ENCODE measurements around the gene CD5L. TPM values are rescaled to one million over a fixed set of nuclear protein-coding genes. Genes with fewer than 3 reads are reported as not detected.

Gene CD5L
- total RNA-seq, 3 donors from 2014 or later, result not detected

DNA sequence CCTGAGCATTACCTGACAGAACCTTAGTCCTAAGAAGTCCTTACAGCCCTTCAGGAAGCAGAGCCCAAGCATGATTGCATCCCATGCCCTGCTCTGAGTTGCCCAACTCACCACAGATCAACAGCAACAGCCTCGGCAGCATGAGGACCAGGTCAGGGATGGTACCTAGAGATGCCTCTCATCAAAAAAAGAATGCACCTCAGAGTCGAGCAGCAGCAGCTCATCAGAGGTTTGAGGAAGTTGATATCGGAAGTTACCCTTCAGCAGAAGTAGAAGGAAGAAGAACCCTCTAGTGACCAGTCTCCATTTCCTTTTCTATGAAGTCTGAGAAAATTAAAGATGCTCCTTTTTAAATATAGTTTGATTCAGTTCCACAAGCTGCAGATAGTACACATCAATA lies 21.7 kb downstream of the CD5L start, which contains the start of gene FCRL1:
FCRL1 (minus strand) TSS at position 225 of the 400 bp plus-strand sequence; CDS start at position 142, 83 bp downstream.
- Histone ChIP-seq H3K9me3 (peaks cover 0 to under 1% of the 10 kb centered on the region in 2 donors), H3K4me3 (no peak within 1 kb of the TSS), H3K27me3 (no peaks in the 10 kb centered on the region), H3K4me1 (no peaks in the 10 kb centered on the region), H3K36me3 (no peaks in the 10 kb centered on the region), H3K27ac (no peak within 1 kb of the TSS)
- TF ChIP-seq POLR2AphosphoS5 (IDR thresholded peaks at IDR 0.05) (no peak), POLR2A (IDR thresholded peaks at IDR 0.05) (no peak)
- TF ChIP-seq, protein P1, sequence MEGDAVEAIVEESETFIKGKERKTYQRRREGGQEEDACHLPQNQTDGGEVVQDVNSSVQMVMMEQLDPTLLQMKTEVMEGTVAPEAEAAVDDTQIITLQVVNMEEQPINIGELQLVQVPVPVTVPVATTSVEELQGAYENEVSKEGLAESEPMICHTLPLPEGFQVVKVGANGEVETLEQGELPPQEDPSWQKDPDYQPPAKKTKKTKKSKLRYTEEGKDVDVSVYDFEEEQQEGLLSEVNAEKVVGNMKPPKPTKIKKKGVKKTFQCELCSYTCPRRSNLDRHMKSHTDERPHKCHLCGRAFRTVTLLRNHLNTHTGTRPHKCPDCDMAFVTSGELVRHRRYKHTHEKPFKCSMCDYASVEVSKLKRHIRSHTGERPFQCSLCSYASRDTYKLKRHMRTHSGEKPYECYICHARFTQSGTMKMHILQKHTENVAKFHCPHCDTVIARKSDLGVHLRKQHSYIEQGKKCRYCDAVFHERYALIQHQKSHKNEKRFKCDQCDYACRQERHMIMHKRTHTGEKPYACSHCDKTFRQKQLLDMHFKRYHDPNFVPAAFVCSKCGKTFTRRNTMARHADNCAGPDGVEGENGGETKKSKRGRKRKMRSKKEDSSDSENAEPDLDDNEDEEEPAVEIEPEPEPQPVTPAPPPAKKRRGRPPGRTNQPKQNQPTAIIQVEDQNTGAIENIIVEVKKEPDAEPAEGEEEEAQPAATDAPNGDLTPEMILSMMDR (IDR thresholded peaks at IDR 0.05), result no peak
- intact Hi-C loops (cut with DNase I; ENCODE audit: low total_unique reads), result no loop called here
- no peak for DNase-seq (ENCODE audit: low spot score in 2 of 2)

DNA sequence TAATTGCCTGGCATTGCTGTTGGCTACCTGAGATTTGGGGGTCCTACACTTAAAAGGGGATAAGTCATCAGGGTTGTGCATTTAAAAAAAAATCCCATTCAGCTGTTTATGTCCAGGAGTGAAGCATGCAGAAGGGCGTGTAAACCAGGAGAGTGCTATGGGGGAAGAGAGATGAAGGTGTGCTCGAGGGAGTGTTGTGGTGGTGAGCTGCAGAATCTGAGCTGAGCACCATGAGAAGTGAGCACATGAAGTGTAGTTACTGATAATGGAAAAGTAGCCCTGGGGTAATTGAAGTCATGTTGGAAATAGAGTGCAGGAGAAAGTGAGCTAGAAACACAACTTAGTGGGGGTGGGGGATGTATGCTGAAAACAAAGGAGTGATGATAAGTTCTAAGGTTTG lies 22.4 kb downstream of the CD5L start:
- intact Hi-C loops (cut with DNase I; ENCODE audit: low total_unique reads), result no loop called here
- Histone ChIP-seq H3K9me3 (peaks cover 0 to 5% of the 10 kb centered on the region in 2 donors), H3K27me3 (no peaks in the 10 kb centered on the region), H3K4me1 (no peaks in the 10 kb centered on the region), H3K27ac (no peak overlapping the region), H3K4me3 (no peak overlapping the region), H3K36me3 (no peaks in the 10 kb centered on the region)
- DNase-seq (ENCODE audit: low spot score in 2 of 2), result no peak
- TF ChIP-seq, protein P1 (IDR thresholded peaks at IDR 0.05), result no peak
- TF ChIP-seq POLR2A (IDR thresholded peaks at IDR 0.05) (no peak), POLR2AphosphoS5 (IDR thresholded peaks at IDR 0.05) (no peak)

DNA sequence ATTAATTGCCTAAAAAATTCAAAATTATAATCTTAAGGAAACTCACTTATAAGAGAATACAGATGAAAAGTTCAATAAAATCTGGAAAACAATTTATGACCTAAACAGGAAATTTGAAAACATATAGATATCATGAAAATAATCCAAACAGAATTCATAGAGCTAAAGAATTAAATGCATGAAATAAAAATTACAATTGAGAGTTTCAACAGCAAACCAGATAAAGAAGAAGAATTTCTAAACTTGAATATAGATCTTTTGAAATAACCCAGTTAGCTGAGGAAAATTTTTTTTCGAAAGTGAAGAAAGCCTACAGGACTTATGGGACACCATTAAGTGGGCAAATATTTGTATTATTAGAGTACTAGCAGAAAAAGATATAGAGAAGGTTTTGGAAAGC lies 28.3 kb downstream of the CD5L start:
- intact Hi-C loops (cut with DNase I; ENCODE audit: low total_unique reads), result no loop called here
- Histone ChIP-seq H3K27ac (no peak overlapping the region), H3K9me3 (peaks cover 0 to 21% of the 10 kb centered on the region in 2 donors), H3K27me3 (no peaks in the 10 kb centered on the region), H3K4me3 (no peak overlapping the region), H3K36me3 (no peaks in the 10 kb centered on the region), H3K4me1 (no peaks in the 10 kb centered on the region)
- TF ChIP-seq POLR2A (IDR thresholded peaks at IDR 0.05) (no peak), POLR2AphosphoS5 (IDR thresholded peaks at IDR 0.05) (no peak)
- TF ChIP-seq, protein P1 (IDR thresholded peaks at IDR 0.05), result no peak
- no peak for DNase-seq (ENCODE audit: low spot score in 2 of 2)

DNA sequence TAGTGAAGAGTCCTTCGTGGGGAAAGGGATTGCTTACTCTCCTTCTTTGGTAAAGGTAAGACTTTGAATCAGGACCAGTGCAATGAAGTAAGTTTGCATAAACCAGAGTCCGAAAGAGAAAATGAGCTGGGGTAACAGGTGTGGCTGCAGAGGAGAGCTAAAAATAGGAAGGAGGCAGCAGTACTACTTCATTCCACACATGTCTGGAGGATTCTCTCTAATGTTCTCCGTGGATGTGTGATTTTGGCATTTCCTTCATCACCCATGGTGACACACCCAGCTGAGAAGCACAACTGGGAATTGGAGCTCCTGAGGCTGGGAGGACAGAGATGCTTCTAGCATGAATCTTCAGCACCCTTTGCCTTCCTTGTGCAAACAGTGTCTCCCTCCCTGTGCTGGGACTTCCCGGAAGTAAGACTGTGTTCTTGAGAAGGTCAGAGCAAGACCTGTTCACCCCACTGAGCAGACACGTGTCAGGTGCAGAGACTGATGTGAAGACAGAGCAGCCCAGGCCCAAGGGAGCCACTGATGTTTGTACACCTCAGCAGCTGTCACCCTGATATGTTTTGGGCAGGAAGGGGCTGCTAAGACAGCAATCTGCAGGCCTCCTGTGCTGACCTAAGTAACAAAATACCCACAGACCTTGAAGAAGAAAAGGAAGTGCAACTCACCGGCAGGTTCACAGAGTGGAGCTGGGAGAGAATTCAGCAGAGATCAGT lies 35.0 kb downstream of the CD5L start:
- no peak for TF ChIP-seq POLR2AphosphoS5 (IDR thresholded peaks at IDR 0.05)
- TF ChIP-seq, protein P1 (IDR thresholded peaks at IDR 0.05), result no peak
- TF ChIP-seq POLR2A (IDR thresholded peaks at IDR 0.05), result no peak
- Histone ChIP-seq H3K9me3 (no peaks in the 10 kb centered on the region), H3K4me3 (no peak overlapping the region), H3K27ac (no peak overlapping the region), H3K27me3 (no peaks in the 10 kb centered on the region), H3K4me1 (no peaks in the 10 kb centered on the region), H3K36me3 (no peaks in the 10 kb centered on the region)
- intact Hi-C loops (cut with DNase I; ENCODE audit: low total_unique reads), result no loop called here
- DNase-seq (ENCODE audit: low spot score in 2 of 2), result no peak

GRCh38 chr1:157803851-157804250 lies 37.8 kb downstream of the CD5L start:
- Histone ChIP-seq H3K27me3 (no peaks in the 10 kb centered on the region), H3K27ac (no peak overlapping the region), H3K36me3 (no peaks in the 10 kb centered on the region), H3K4me3 (no peak overlapping the region), H3K4me1 (no peaks in the 10 kb centered on the region), H3K9me3 (no peaks in the 10 kb centered on the region)
- TF ChIP-seq, protein P1 (IDR thresholded peaks at IDR 0.05), result no peak
- TF ChIP-seq POLR2AphosphoS5 (IDR thresholded peaks at IDR 0.05) (no peak), POLR2A (IDR thresholded peaks at IDR 0.05) (no peak)
- intact Hi-C loops (cut with DNase I; ENCODE audit: low total_unique reads), result loop anchor here (2.0 kb wide), 1 partner anchor 27 kb away; the partner anchor contains the start of gene FCRL2
- no peak for DNase-seq (ENCODE audit: low spot score in 2 of 2)

Data from breast epithelium (tissue), 4 donors.